ENCODE measurements around the gene GLIPR1L1.

DNA sequence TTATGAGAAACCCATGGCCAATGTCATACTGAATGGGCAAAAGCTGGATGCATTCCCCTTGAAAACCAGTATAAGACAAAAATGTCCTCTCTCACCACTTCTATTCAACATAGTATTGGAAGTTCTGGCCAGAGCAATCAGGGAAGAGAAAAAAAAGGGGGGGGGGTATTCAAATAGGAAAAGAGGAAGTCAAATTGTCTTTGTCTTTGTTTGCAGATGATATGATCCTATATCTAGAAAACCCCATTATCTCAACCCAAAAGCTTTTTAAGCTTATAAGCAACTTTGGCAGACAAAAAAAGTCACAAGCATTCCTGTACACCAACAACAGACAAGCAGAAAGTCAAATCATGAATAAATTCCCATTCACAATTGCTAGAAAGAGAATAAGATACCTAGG lies 19.5 kb downstream of the GLIPR1L1 start:
- no peak for TF ChIP-seq RFX5 (IDR thresholded peaks at IDR 0.05; ENCODE audit: low read depth, low read length)
- TF ChIP-seq, protein P1, sequence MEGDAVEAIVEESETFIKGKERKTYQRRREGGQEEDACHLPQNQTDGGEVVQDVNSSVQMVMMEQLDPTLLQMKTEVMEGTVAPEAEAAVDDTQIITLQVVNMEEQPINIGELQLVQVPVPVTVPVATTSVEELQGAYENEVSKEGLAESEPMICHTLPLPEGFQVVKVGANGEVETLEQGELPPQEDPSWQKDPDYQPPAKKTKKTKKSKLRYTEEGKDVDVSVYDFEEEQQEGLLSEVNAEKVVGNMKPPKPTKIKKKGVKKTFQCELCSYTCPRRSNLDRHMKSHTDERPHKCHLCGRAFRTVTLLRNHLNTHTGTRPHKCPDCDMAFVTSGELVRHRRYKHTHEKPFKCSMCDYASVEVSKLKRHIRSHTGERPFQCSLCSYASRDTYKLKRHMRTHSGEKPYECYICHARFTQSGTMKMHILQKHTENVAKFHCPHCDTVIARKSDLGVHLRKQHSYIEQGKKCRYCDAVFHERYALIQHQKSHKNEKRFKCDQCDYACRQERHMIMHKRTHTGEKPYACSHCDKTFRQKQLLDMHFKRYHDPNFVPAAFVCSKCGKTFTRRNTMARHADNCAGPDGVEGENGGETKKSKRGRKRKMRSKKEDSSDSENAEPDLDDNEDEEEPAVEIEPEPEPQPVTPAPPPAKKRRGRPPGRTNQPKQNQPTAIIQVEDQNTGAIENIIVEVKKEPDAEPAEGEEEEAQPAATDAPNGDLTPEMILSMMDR (conservative IDR thresholded peaks at IDR 0.05; ENCODE audit: low read depth, low read length): no peak
